HG03196 (cell line): ENCODE measurements around the gene CHRD.
A peak's percentile ranks its signal among the peaks of the same experiment; 100 is the strongest.
"Not testable (repeated sequence)": the region's sequence is repeated elsewhere in the genome, so short reads cannot be mapped to it uniquely, and the experiment has no call there.

Source experiments
- ATAC-seq: cut with Tn5 transposase; IDR thresholded peaks from one replicate; pipeline ENCODE4 v1.9.1; 2021; ENCODE audit not compliant: unreplicated experiment

The CHRD gene

DNA sequence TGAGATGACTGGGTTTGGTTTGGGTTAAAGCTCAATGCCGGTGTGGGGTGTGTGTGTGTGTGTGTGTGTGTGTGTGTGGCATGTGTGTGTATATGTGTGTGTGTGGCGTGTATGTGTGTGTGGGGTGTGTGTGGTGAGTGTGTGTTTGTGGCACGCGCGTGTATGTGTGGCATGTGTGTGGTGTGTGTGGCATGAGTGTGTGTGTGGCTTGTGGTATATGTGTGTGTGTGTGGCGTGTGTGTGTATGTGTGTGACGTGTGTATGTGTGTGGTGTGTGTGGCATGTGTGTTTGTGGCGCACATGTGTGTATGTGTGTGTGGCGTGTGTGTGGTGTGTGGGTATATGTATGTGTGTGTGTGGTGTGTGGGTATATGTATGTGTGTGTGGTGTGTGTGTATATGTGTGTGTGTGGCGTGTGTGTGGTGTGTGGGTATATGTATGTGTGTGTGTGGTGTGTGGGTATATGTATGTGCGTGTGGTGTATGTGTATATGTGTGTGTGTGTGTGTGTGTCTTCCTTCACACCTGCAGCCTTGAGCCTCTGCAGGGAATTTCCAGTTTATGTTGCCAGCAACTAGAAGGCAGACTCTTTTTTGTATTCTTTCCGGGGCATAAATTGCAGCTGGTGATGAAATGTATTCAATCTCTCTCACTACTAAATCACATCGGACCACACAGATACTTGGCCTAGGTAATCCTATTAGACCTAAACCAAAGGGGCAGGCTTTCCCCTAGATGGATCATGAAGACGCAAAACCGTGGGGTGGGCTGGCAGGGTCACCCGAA, 34.8 kb downstream of the CHRD start:
- ATAC-seq = no peak

DNA sequence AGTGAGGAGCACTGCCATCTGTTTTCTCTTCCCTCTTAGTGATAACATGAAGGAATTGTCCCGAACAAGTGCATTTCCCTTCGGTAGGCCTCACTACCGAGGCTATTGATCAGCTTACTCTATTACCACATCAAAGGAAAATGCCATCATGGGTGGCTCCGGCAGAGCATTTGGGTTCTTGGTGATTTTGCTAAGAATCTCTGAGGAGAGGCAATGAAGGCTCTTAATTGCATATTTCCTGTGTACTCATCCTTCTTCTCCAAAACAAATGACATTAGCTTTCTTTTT, 35.3 kb downstream of the CHRD start:
- ATAC-seq = no peak

DNA sequence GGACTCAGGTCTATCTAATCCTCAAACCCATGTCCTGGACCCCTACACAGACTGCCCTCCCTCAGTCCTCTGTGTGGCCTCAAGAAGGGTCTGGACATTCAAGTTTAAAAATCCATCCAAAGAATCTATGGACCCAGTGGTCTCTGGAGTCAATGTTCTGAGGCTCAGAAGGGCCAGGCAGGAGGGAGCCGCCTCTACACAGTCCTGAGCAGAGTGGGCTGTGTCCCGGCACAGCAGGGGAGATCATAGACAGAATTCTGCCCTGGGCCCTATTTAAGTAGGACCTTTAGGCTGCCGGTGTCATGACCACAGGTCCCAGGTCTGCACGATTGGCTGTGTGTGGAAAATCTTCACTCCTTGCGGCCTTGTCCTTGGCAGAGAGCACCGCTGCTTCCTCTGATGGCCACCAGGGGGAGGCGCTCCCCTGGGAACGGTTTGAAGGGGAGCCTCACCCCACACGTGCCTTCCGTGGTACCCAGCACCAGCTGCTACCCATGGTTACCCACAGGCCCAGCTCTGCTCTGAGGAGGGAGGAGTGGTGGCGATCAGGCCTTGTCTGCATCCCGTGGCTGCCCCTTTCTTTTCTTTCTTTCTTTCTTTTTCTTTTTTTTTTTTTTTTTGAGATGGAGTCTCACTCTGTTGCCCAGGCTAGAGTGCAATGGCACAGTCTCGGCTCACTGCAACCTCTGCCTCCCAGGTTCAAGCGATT, 37.9 kb downstream of the CHRD start:
- ATAC-seq = peak; percentile 91

DNA sequence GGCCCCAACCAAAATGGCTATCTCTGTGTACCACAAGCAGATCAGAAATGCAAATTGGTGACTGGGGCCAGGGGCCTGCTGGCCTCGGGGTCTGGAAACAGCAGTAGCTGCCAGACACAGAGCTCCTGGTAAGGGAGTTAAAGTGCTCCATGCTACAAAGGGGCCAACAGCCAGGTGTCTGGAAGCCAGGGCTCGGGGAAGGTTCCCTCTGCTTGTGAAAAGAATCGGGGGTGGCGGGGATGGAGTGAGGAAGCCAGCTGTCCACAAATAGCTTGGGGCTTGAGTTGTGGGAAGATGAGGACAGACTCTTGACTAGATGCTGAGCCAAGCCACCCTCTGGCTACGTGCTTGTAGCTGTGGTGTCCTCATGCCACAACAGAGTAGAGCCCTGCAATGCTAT, 39.3 kb downstream of the CHRD start:
- no peak for ATAC-seq

DNA sequence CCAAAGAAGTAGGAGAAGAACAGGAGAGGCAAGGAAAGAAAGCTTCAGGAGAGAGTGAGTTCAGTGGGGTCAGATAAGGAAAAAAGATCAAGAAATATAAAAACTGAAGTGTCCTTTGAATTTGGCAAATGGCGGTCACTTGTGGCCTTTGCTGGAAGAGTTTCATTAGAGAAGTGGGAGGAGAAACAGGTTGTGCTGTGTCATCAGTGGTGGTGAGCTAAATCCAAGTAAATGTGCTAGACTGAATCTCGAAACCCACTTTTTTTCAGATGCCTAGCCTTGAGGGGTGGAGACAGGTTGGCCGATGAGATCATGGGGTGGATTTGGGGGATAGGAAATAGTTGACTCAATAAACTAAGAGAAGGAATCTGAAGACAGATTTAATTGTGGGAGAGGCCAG, 43.7 kb downstream of the CHRD start:
- ATAC-seq = no peak

DNA sequence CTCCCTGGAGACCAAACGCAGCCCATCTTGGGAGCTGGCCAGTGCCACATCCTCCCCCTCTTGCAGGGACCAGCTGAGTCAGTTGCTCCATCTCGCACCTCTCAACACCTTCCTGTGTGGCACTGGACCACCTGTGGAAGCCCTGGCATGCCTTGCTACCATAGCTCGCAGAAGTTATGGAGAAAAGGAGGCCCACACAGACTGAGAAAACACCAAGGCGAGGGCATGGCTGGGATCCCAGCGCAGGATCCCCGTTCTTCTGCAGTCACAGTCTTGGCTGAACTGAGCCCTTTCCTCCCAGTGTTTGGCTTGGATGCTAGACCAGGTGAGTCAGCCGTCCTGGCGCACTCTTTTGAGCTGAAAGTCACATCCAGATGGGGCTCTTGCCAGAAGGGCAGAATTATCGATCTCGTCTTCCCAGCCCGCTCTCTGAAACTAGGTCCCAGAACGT, 46.9 kb downstream of the CHRD start:
- no peak for ATAC-seq

DNA sequence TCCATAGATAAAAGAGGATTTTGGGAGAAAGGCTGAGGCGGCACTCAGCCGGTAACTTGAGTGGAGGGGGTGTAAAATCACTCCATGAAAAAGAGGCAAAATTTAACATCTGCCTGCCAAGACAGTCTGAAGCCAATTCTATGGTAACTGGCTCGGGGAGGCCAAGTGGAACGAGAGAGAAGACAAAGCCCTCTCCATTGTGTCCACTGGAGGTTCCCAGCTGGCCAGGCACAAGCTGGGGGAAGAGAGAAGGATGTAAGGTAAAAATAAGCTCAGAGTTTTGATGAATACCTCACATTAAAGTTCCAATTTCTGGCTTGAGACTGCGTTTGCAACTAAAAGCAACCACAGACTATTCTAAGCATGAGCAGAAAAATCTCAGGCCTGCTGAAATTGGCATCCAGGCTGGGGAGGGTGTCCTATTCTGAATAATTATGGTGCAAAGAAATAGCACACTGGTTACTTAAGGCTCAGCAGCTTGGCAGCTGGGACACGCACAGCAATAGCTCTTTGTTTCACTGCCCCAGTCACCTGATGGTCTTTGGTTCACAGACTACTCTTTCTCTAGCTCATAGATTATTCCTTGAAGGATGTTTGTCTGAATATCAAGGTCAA, 48.8 kb downstream of the CHRD start:
- no peak for ATAC-seq

DNA sequence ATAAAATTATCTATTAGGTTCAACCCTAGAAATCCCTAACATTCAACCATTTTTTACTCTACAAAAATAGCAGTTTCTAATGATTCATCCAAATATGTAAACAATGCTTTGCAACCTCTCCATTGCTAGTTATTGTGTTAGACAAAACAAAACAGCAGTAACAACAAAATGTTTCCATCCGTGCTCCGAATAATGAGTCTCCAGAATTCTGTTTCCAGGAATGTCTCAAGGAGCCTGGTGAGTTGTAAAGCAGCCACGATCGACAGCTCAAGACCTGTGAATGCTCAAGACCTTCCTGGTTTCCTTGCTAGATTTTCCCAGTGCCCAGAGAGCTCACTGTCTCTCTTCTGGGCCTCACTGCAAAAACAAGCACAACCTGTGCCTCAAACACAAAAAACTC, 49.9 kb downstream of the CHRD start:
- no peak for ATAC-seq

DNA sequence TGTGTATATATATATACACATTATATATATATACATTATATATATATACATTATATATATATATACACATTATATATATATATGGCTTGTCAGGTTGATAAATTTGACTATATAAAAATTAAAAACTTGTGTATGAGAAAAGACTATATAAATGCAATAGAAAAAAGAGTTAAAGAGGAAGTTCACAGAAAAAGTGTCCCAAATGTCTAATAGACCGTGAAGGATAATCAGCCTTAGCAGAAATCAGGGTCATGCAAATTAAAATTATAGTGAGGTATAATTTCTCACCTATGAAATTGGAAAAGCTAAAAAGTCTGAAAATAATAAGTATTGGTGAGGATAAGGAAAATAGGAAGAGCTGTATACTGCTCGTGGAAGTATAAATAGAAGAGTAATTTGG, 51.1 kb downstream of the CHRD start:
- ATAC-seq = no peak

DNA sequence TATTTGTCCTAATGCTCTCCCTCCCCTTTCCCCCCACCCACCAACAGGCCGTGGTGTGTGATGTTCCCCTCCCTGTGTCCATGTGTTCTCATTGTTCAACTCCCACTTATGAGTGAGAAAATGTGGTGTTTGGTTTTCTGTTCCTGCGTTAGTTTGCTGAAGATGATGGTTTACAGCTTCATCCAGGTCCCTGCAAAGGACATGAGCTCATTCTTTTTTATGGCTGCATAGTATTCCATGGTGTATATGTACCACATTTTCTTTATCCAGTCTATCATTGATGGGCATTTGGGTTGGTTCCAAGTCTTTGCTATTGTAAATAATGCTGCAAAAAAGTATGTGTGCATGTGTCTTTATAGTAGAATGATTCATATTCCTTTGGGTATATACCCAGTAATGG, 53.3 kb downstream of the CHRD start:
- not testable (repeated sequence) for ATAC-seq

DNA sequence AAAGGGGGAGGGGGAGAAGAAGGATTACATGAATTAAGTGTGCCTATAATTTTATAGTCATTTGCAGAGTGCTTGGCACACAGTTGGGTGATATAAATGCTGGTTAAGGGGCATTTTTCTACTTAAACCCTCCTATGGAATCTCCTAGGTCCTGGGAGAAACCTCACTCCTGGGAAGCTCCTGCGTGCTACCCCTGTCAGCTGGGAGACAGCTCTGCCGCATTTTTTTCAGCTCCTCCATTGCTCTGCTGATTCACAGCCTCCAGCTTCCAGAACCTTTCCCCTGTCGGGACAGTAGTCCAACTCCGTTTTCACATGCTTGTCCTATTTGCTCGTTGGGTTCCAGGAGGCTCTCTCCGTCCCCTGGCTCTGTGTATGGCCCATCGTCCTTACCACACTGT, 59.2 kb downstream of the CHRD start:
- no peak for ATAC-seq
